GM12892 (cell line): Measurements from ENCODE around the gene MAB21L3.

Experiments
- POLR2A ChIP-seq: IDR thresholded peaks from 2 replicates; pipeline ENCODE4 v1.6.1; 2011; ENCODE audit warnings: low read depth, low read length, control low read depth
- POLR2AphosphoS5 ChIP-seq: IDR thresholded peaks from 2 replicates; pipeline ENCODE4 v1.6.1; 2011; ENCODE audit warnings: low read depth, low read length, control low read depth
- TAF1 ChIP-seq: IDR thresholded peaks from 2 replicates; pipeline ENCODE4 v1.6.1; 2011; ENCODE audit warnings: low read depth, mild to moderate bottlenecking, control low read depth, low read length, borderline replicate concordance

GRCh38 chr1:116139592-116140134 lies 28.5 kb downstream of the MAB21L3 start:
- TF ChIP-seq POLR2A (no peak), TAF1 (no peak), POLR2AphosphoS5 (no peak)
